ENCODE data around the gene B4GALNT3. TPM values are rescaled to one million over a fixed set of nuclear protein-coding genes. Genes with fewer than 3 reads are reported as not detected.

The B4GALNT3 gene
- total RNA-seq, 4 donors from 2014 or later: under 0.01 to 0.80 (median 0.36) TPM

- Histone ChIP-seq H3K4me1 (peaks cover 0 to 9% (median 7%) of the 10 kb centered on the region in 4 donors), H3K9me3 (peaks cover 0 to 8% (median 4%) of the 10 kb centered on the region in 4 donors), H3K27ac (replicated peaks in 1 of 4) (no peak overlapping the region), H3K36me3 (no peaks in the 10 kb centered on the region), H3K4me3 (no peak overlapping the region), H3K27me3 (peaks cover 0 to 15% (median 0%) of the 10 kb centered on the region in 4 donors)
- DNase-seq (ENCODE audit: extremely low spot score): no peak
- TF ChIP-seq POLR2AphosphoS5 (IDR thresholded peaks at IDR 0.05) (no peak), EP300 (IDR thresholded peaks at IDR 0.05) (no peak), POLR2A (IDR thresholded peaks at IDR 0.05; ENCODE audit: low read depth) (no peak)
- TF ChIP-seq, protein P1, sequence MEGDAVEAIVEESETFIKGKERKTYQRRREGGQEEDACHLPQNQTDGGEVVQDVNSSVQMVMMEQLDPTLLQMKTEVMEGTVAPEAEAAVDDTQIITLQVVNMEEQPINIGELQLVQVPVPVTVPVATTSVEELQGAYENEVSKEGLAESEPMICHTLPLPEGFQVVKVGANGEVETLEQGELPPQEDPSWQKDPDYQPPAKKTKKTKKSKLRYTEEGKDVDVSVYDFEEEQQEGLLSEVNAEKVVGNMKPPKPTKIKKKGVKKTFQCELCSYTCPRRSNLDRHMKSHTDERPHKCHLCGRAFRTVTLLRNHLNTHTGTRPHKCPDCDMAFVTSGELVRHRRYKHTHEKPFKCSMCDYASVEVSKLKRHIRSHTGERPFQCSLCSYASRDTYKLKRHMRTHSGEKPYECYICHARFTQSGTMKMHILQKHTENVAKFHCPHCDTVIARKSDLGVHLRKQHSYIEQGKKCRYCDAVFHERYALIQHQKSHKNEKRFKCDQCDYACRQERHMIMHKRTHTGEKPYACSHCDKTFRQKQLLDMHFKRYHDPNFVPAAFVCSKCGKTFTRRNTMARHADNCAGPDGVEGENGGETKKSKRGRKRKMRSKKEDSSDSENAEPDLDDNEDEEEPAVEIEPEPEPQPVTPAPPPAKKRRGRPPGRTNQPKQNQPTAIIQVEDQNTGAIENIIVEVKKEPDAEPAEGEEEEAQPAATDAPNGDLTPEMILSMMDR (IDR thresholded peaks at IDR 0.05): no peak
- intact Hi-C loops (cut with DNase I): no loop called here
- 91% methylated on average over 3 of the region's 3 CpGs for WGBS
These were observed 77.1 kb downstream of the B4GALNT3 start for GRCh38 chr12:536751-537245.

GRCh38 chr12:537772-538171, 78.0 kb downstream of the B4GALNT3 start:
- Histone ChIP-seq H3K9me3 (peaks cover 0 to 2% (median 0%) of the 10 kb centered on the region in 4 donors), H3K27ac (replicated peaks in 1 of 4) (no peak overlapping the region), H3K4me1 (peaks cover 0 to 10% (median 9%) of the 10 kb centered on the region in 4 donors), H3K4me3 (no peak overlapping the region), H3K36me3 (no peaks in the 10 kb centered on the region), H3K27me3 (peaks cover 0 to 15% (median 0%) of the 10 kb centered on the region in 4 donors)
- TF ChIP-seq, protein P1 (IDR thresholded peaks at IDR 0.05): no peak
- TF ChIP-seq EP300 (IDR thresholded peaks at IDR 0.05) (no peak), POLR2A (IDR thresholded peaks at IDR 0.05; ENCODE audit: low read depth) (no peak), POLR2AphosphoS5 (IDR thresholded peaks at IDR 0.05) (no peak)
- no peak for DNase-seq (ENCODE audit: extremely low spot score)
- intact Hi-C loops (cut with DNase I): no loop called here
- WGBS: 93% methylated on average over 4 of the region's 4 CpGs

DNA sequence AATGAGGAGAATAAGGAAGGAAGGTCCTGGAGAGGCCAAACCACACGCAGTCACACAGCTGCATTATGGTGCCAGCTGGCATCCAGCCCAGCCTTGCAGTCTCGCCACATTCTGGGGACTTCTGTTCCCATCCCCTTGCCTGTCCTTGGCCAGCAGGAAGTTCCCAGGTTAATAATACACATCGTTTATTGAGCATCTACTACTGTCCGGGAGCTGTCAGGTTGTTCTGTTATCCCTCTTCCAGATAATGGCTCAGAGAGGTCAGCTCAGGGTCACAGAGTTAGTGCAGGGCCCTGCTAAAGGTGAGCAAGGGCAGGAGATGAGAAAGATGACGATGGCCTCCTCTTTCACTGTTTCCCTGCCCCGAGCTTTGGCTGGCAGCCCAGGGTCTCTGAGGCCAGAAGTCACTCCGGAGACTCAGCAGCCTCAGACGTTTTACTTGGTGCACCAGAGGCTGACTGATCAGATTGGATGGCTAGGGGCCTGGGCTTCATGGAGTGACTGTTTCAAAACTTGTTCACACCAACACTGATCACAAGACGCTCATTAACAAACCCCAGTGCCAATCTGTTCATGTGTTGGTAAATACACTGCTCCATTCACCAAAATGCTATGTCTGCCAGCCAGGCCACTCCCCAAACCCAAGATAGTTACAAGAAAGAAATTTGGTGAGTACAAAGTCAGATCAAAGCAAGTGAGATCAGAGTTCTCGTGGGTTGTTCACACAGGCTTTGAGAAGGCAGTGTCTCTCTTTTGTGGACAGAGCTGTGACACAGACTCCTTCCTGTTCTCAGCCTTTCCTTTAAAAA, 79.2 kb downstream of the B4GALNT3 start:
- H3K27me3 ChIP-seq: peaks cover 0 to 18% (median 0%) of the 10 kb centered on the region in 4 donors
- no peak for DNase-seq (ENCODE audit: extremely low spot score)
- no peaks in the 10 kb centered on the region for H3K9me3 ChIP-seq
- 41% methylated on average over 6 of the region's 10 CpGs for WGBS
- H3K4me1 ChIP-seq: peaks cover 0 to 10% (median 9%) of the 10 kb centered on the region in 4 donors
- no peak for TF ChIP-seq EP300 (IDR thresholded peaks at IDR 0.05)
- TF ChIP-seq, protein P1 (IDR thresholded peaks at IDR 0.05): no peak
- no peak for TF ChIP-seq POLR2A (IDR thresholded peaks at IDR 0.05; ENCODE audit: low read depth)
- no peak for TF ChIP-seq POLR2AphosphoS5 (IDR thresholded peaks at IDR 0.05)
- no peak overlapping the region for H3K4me3 ChIP-seq
- intact Hi-C loops (cut with DNase I): no loop called here
- H3K36me3 ChIP-seq: no peaks in the 10 kb centered on the region
- no peak overlapping the region for H3K27ac ChIP-seq (replicated peaks in 1 of 4)

DNA sequence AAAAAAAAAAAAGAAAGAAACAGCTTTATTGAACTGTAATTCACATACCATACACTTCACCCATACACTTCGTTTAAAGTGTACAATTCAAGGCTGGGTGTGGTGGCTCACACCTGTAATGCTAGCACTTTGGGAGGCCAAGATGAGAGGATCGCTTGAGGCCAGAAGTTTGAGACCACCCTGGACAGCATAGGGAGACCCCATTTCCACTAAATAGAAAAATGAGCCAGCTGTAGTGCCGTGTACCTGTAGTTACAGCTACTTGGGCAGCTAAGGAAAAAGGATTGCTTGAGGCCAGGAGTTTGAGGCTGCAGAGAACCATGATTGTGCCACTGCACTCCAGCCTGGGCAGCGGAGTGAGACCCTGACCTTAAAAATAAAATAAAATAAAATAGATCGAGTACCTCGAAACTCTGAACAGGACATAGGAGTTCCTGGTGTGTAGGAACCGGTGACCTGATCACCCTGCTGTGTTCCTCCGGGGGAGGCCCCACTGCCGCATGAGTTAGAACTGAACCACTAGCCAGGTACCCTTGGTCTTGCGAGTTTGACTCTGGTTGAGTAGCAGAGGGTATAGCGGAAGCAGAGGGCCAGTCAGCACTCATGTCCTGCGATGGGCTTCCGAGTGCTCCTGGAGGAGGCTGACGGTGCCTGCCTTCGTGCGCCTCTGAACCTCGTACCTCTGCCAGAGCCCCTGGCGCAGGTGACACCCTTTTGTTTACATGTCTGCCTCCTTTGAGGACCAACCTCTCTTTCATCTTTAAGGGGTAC, 80.0 kb downstream of the B4GALNT3 start:
- H3K9me3 ChIP-seq: no peaks in the 10 kb centered on the region
- WGBS: 93% methylated on average over 17 of the region's 18 CpGs

More for the DNA sequence above, 80.0 kb downstream of the B4GALNT3 start:
- H3K4me3 ChIP-seq: no peak overlapping the region
- peaks cover 0 to 10% (median 9%) of the 10 kb centered on the region in 4 donors for H3K4me1 ChIP-seq
- peaks cover 0 to 1% (median 0%) of the 10 kb centered on the region in 4 donors for H3K36me3 ChIP-seq
- H3K27ac ChIP-seq (replicated peaks in 1 of 4): no peak overlapping the region
- no peak for DNase-seq (ENCODE audit: extremely low spot score)
- intact Hi-C loops (cut with DNase I): no loop called here
- TF ChIP-seq POLR2AphosphoS5 (IDR thresholded peaks at IDR 0.05): no peak
- TF ChIP-seq POLR2A (IDR thresholded peaks at IDR 0.05; ENCODE audit: low read depth): no peak
- TF ChIP-seq, protein P1 (IDR thresholded peaks at IDR 0.05): no peak
- no peak for TF ChIP-seq EP300 (IDR thresholded peaks at IDR 0.05)
- H3K27me3 ChIP-seq: peaks cover 0 to 18% (median 0%) of the 10 kb centered on the region in 4 donors
